ENCODE results near the gene WDR7. TPM values are rescaled to one million over a fixed set of nuclear protein-coding genes. Genes with fewer than 3 reads are reported as not detected.

Gene WDR7
- total RNA-seq, 4 donors from 2014 or later: 16.2 to 39.4 (median 19.9) TPM

GRCh38 chr18:56662502-56662901 lies 11.3 kb downstream of the WDR7 start:
- no peak for ATAC-seq (ENCODE audit: low FRiP score)
- DNase-seq (ENCODE audit: low spot score): no peak
- no peak for TF ChIP-seq CTCF (IDR thresholded peaks at IDR 0.05)

- no peak for ATAC-seq (ENCODE audit: low FRiP score)
- DNase-seq (ENCODE audit: low spot score): no peak
- TF ChIP-seq CTCF (IDR thresholded peaks at IDR 0.05): no peak
Observed at GRCh38 chr18:56662902-56663301, 11.7 kb downstream of the WDR7 start.

- no peak for TF ChIP-seq CTCF (IDR thresholded peaks at IDR 0.05)
- ATAC-seq (ENCODE audit: low FRiP score) (no peak), DNase-seq (ENCODE audit: low spot score) (no peak)
Observed at GRCh38 chr18:56672391-56672790, 21.2 kb downstream of the WDR7 start.

GRCh38 chr18:56672981-56673380 lies 21.8 kb downstream of the WDR7 start:
- no peak for TF ChIP-seq CTCF (IDR thresholded peaks at IDR 0.05)
- ATAC-seq (ENCODE audit: low FRiP score): no peak
- no peak for DNase-seq (ENCODE audit: low spot score)

GRCh38 chr18:56676639-56677038 lies 25.5 kb downstream of the WDR7 start:
- DNase-seq (ENCODE audit: low spot score): no peak
- no peak for ATAC-seq (ENCODE audit: low FRiP score)
- TF ChIP-seq CTCF (IDR thresholded peaks at IDR 0.05): no peak

GRCh38 chr18:56678836-56679565 lies 27.8 kb downstream of the WDR7 start:
- DNase-seq (ENCODE audit: low spot score) (no peak), ATAC-seq (ENCODE audit: low FRiP score) (no peak)
- no peak for TF ChIP-seq CTCF (IDR thresholded peaks at IDR 0.05)

GRCh38 chr18:56684277-56684676 lies 33.1 kb downstream of the WDR7 start:
- DNase-seq (ENCODE audit: low spot score) (no peak), ATAC-seq (ENCODE audit: low FRiP score) (no peak)
- no peak for TF ChIP-seq CTCF (IDR thresholded peaks at IDR 0.05)

Measured in omental fat pad (tissue), 4 donors.